Neural progenitor cell (in vitro differentiated cells): ENCODE data around the gene OAS2. TPM values are rescaled to one million over a fixed set of nuclear protein-coding genes. Genes with fewer than 3 reads are reported as not detected.

Experiments used
- DNase-seq: peaks from one replicate; pipeline ENCODE4 v3.0.0-alpha.2; 2016; ENCODE audit warnings: low spot score
- H2AFZ ChIP-seq: fragments of 200-600 bp; sonication (generic); replicated peaks from 2 replicates; pipeline ENCODE4 v1.6.1; 2016; ENCODE audit warnings: antibody characterized with exemption
- H3F3A ChIP-seq: fragments of 200-600 bp; sonication (generic); 2 replicates; pipeline ENCODE4 v1.6.1; 2016; ENCODE audit warnings: antibody characterized with exemption, low read depth
- H3K27ac ChIP-seq: fragments of 200-600 bp; sonication (generic); 2 replicates; pipeline ENCODE4 v1.5.1; 2016; ENCODE audit warnings: mild to moderate bottlenecking
- H3K27me3 ChIP-seq: fragments of 200-600 bp; sonication (generic); 2 replicates; pipeline ENCODE4 v1.6.1; 2016; ENCODE audit warnings: mild to moderate bottlenecking, moderate library complexity
- H3K36me3 ChIP-seq: fragments of 200-600 bp; sonication (generic); 2 replicates; pipeline ENCODE4 v1.5.1; 2016
- H3K4me1 ChIP-seq: fragments of 200-600 bp; sonication (generic); 2 replicates; pipeline ENCODE4 v1.6.1; 2016; ENCODE audit warnings: mixed run types
- H3K4me2 ChIP-seq: fragments of 200-600 bp; sonication (generic); 2 replicates; pipeline ENCODE4 v1.6.1; 2016
- H3K4me3 ChIP-seq: fragments of 200-600 bp; sonication (generic); 2 replicates; pipeline ENCODE4 v1.5.1; 2016
- H3K79me2 ChIP-seq: fragments of 200-600 bp; sonication (generic); 2 replicates; pipeline ENCODE4 v1.6.1; 2016; ENCODE audit warnings: low read depth
- H3K9ac ChIP-seq: fragments of 200-600 bp; sonication (generic); 2 replicates; pipeline ENCODE4 v1.6.1; 2016
- H3K9me3 ChIP-seq: fragments of 200-600 bp; sonication (generic); 2 replicates; pipeline ENCODE4 v1.5.1; 2016; ENCODE audit warnings: low read depth
- H4K20me1 ChIP-seq: fragments of 200-600 bp; sonication (generic); 2 replicates; pipeline ENCODE4 v1.6.1; 2016; ENCODE audit warnings: low read depth
- H3K27ac Mint-ChIP-seq: 3 replicates; pipeline ENCODE4 v1.8.0; 2021; ENCODE audit warnings: mixed read lengths
- H3K27me3 Mint-ChIP-seq: 2 replicates; pipeline ENCODE4 v1.8.0; 2022; ENCODE audit warnings: low read depth, mild to moderate bottlenecking, inconsistent platforms, moderate library complexity, mixed read lengths; ENCODE audit not compliant: insufficient read depth
- H3K36me3 Mint-ChIP-seq: 3 replicates; pipeline ENCODE4 v1.8.0; 2021; ENCODE audit warnings: mixed read lengths
- H3K4me1 Mint-ChIP-seq: 3 replicates; pipeline ENCODE4 v1.8.0; 2021; ENCODE audit warnings: mixed read lengths
- H3K4me3 Mint-ChIP-seq: 3 replicates; pipeline ENCODE4 v1.8.0; 2021; ENCODE audit warnings: mild to moderate bottlenecking, moderate library complexity, mixed read lengths
- H3K9me3 Mint-ChIP-seq: 3 replicates; pipeline ENCODE4 v1.8.0; 2020; ENCODE audit warnings: mixed read lengths
- CTCF ChIP-seq: fragments of 200-600 bp; sonication (generic); IDR thresholded peaks from 2 replicates; pipeline ENCODE4 v1.5.1; 2017; ENCODE audit warnings: antibody characterized with exemption, mild to moderate bottlenecking
- EZH2 ChIP-seq: fragments of 200-600 bp; sonication (generic); IDR thresholded peaks from 2 replicates; pipeline ENCODE4 v1.6.1; 2017; ENCODE audit warnings: antibody characterized with exemption, mild to moderate bottlenecking, moderate library complexity
- EZH2phosphoT487 ChIP-seq: fragments of 200-600 bp; sonication (generic); IDR thresholded peaks from 2 replicates; pipeline ENCODE4 v1.6.1; 2017; ENCODE audit warnings: antibody characterized with exemption
- total RNA-seq: library from RNA; depleted of rRNA; stranded (reverse); fragments of >200 nt; gene quantifications from 2 replicates; pipeline ENCODE4 v1.2.3, GENCODE V29; 2015; ENCODE audit warnings: low replicate concordance

OAS2 gene
- total RNA-seq, 1 donor from 2014 or later = not detected

GRCh38 chr12:113052326-113052725, 74.0 kb downstream of the OAS2 start:
- H3F3A ChIP-seq = peaks cover 4% of the 10 kb centered on the region
- no peak overlapping the region for H3K4me3 ChIP-seq
- Mint-ChIP-seq H3K9me3 (no peaks in the 10 kb centered on the region), H3K4me3 (no peak overlapping the region), H3K36me3 (no peaks in the 10 kb centered on the region), H3K4me1 (no peaks in the 10 kb centered on the region), H3K27ac (no peak overlapping the region), H3K27me3 (peaks cover 39% of the 10 kb centered on the region)
- peaks cover 1% of the 10 kb centered on the region for H3K4me1 ChIP-seq
- H3K27me3 ChIP-seq = peaks cover 74% of the 10 kb centered on the region
- no peak overlapping the region for H3K9ac ChIP-seq
- no peaks in the 10 kb centered on the region for H3K9me3 ChIP-seq
- no peak for TF ChIP-seq EZH2
- no peak for TF ChIP-seq CTCF
- TF ChIP-seq EZH2phosphoT487 = no peak
- H3K36me3 ChIP-seq = no peaks in the 10 kb centered on the region
- no peaks in the 10 kb centered on the region for H3K79me2 ChIP-seq
- H3K27ac ChIP-seq = no peak overlapping the region
- H2AFZ ChIP-seq = no peak overlapping the region
- DNase-seq = no peak
- no peak overlapping the region for H3K4me2 ChIP-seq
- H4K20me1 ChIP-seq = no peaks in the 10 kb centered on the region

GRCh38 chr12:113054948-113055486, 76.7 kb downstream of the OAS2 start:
- Mint-ChIP-seq H3K4me1 (no peaks in the 10 kb centered on the region), H3K9me3 (no peaks in the 10 kb centered on the region), H3K27me3 (peaks cover 31% of the 10 kb centered on the region), H3K4me3 (peak overlapping the region; percentile 79), H3K36me3 (no peaks in the 10 kb centered on the region), H3K27ac (peak overlapping the region; percentile 32)
- Histone ChIP-seq H3K9me3 (no peaks in the 10 kb centered on the region), H3K36me3 (no peaks in the 10 kb centered on the region), H3K4me1 (peaks cover 6% of the 10 kb centered on the region), H4K20me1 (no peaks in the 10 kb centered on the region), H3K27me3 (peaks cover 88% of the 10 kb centered on the region), H3K4me3 (no peak overlapping the region), H3F3A (peaks cover 10% of the 10 kb centered on the region), H3K9ac (no peak overlapping the region), H3K27ac (no peak overlapping the region), H2AFZ (no peak overlapping the region), H3K4me2 (no peak overlapping the region), H3K79me2 (no peaks in the 10 kb centered on the region)
- TF ChIP-seq EZH2phosphoT487 (no peak), EZH2 (no peak), CTCF (no peak)
- no peak for DNase-seq

GRCh38 chr12:113055594-113056380, 77.5 kb downstream of the OAS2 start:
- Histone ChIP-seq H2AFZ (no peak overlapping the region), H3K9me3 (no peaks in the 10 kb centered on the region), H4K20me1 (no peaks in the 10 kb centered on the region), H3K4me1 (peaks cover 6% of the 10 kb centered on the region), H3K9ac (no peak overlapping the region), H3K27me3 (peaks cover 93% of the 10 kb centered on the region), H3K79me2 (no peaks in the 10 kb centered on the region), H3F3A (peaks cover 10% of the 10 kb centered on the region), H3K4me3 (peak overlapping the region; percentile 87), H3K36me3 (no peaks in the 10 kb centered on the region), H3K4me2 (peak overlapping the region; percentile 93), H3K27ac (no peak overlapping the region)
- no peak for TF ChIP-seq EZH2phosphoT487
- no peak for TF ChIP-seq CTCF
- TF ChIP-seq EZH2 = no peak
- no peak for DNase-seq
- H3K27ac Mint-ChIP-seq = no peak overlapping the region
- peak overlapping the region; percentile 82 for H3K4me3 Mint-ChIP-seq
- peaks cover 30% of the 10 kb centered on the region for H3K27me3 Mint-ChIP-seq
- H3K36me3 Mint-ChIP-seq = no peaks in the 10 kb centered on the region
- no peaks in the 10 kb centered on the region for H3K4me1 Mint-ChIP-seq
- H3K9me3 Mint-ChIP-seq = no peaks in the 10 kb centered on the region
